Ovary (tissue), 3 donors: ENCODE measurements around the gene ERICH6.

ENCODE experiments used
- CTCF ChIP-seq, 3 donors: fragments of 450-650 bp in 2 of 3; fragments of 200-600 bp in 1 of 3; IDR thresholded peaks; one replicate each; pipeline versions ENCODE4 v1.5.1 to v1.8.0; 2016 to 2022; ENCODE audit warnings: antibody characterized with exemption in 3 of 3, mild to moderate bottlenecking in 1 of 3
- POLR2A ChIP-seq: fragments of 450-650 bp; IDR thresholded peaks from one replicate; pipeline ENCODE4 v1.6.1; 2017; ENCODE audit warnings: antibody characterized with exemption, mild to moderate bottlenecking, moderate library complexity
- donor health status: DM: no; HTN: no; CAD: no.

- TF ChIP-seq CTCF (IDR thresholded peaks at IDR 0.05) (no peak), POLR2A (no peak)
These were observed 38.4 kb upstream of the ERICH6 start for GRCh38 chr3:150742141-150742523.
